H1 (cell line): ENCODE results near the gene WDR43. TPM values are rescaled to one million over a fixed set of nuclear protein-coding genes. Genes with fewer than 3 reads are reported as not detected.

Source experiments
- CTCF ChIA-PET: fragments of 300-600 bp; sonication (Branson Sonifier 250); formaldehyde crosslinking; loops from one replicate; lab custom pipeline; 2021; ENCODE audit not compliant: partially characterized antibody; lab: Charles Lee
- POLR2A ChIA-PET: fragments of 300-600 bp; sonication (Branson Sonifier 250); formaldehyde crosslinking; loops from one replicate; lab custom pipeline; 2021; ENCODE audit warnings: inconsistent platforms; ENCODE audit not compliant: partially characterized antibody; lab: Charles Lee
- DNase-seq, 2 experiments: peaks; one replicate each; pipeline versions ENCODE4 v3.0.0 to v3.0.0-alpha.2; 2010 to 2022; ENCODE audit warnings: low spot score in 2 of 2, low read depth in 1 of 2, mixed read lengths in 1 of 2
- FAIRE-seq: peaks from 2 replicates; lab custom pipeline; 2011; peaks lifted over from hg19 to GRCh38; lab: Jason Lieb, UNC
- H2AFZ ChIP-seq: 2 replicates; pipeline ENCODE4 v1.8.1; 2012; ENCODE audit warnings: low read length, inconsistent platforms
- H2AK5ac ChIP-seq: 2 replicates; pipeline ENCODE4 v1.6.1; 2013; ENCODE audit warnings: low read depth, low read length
- H2BK120ac ChIP-seq: replicated peaks from 2 replicates; pipeline ENCODE3; 2013; ENCODE audit warnings: low read depth, low read length, inconsistent platforms
- H2BK12ac ChIP-seq: 2 replicates; pipeline ENCODE4 v1.6.1; 2013; ENCODE audit warnings: low read depth, low read length
- H2BK15ac ChIP-seq: 2 replicates; pipeline ENCODE4 v1.6.1; 2013; ENCODE audit warnings: low read length
- H2BK20ac ChIP-seq: 2 replicates; pipeline ENCODE4 v1.6.1; 2013; ENCODE audit warnings: low read length
- H2BK5ac ChIP-seq: 2 replicates; pipeline ENCODE4 v1.6.1; 2013; ENCODE audit warnings: low read depth, low read length
- H3K14ac ChIP-seq: 2 replicates; pipeline ENCODE4 v1.6.1; 2013; ENCODE audit warnings: inconsistent platforms; ENCODE audit not compliant: insufficient read length
- H3K18ac ChIP-seq: 2 replicates; pipeline ENCODE4 v1.6.1; 2013; ENCODE audit warnings: low read length; ENCODE audit errors: extremely low read depth
- H3K23ac ChIP-seq: 2 replicates; pipeline ENCODE4 v1.6.1; 2013; ENCODE audit warnings: inconsistent platforms; ENCODE audit not compliant: insufficient read length
- H3K23me2 ChIP-seq: 2 replicates; pipeline ENCODE4 v1.6.1; 2013; ENCODE audit warnings: low read depth, low read length
- H3K27ac ChIP-seq: 2 replicates; pipeline ENCODE4 v1.6.1; 2011; ENCODE audit warnings: low read depth, low read length, inconsistent platforms
- H3K27me3 ChIP-seq, 4 experiments: replicated peaks in 1 of 4; 1 replicate in 1 of 4; 2 replicates in 3 of 4; pipeline versions ENCODE4 v1.6.1 to v1.8.1; 2011 to 2013; ENCODE audit warnings: low read length in 3 of 4, mild to moderate bottlenecking in 3 of 4, inconsistent platforms in 2 of 4, mixed read lengths in 2 of 4, moderate library complexity in 1 of 4; ENCODE audit not compliant: control insufficient read depth in 3 of 4, insufficient read depth in 3 of 4; ENCODE audit errors: extremely low read depth in 1 of 4
- H3K36me3 ChIP-seq, 4 experiments: 2 replicates each; pipeline versions ENCODE4 v1.6.1 to v1.8.1; 2011 to 2013; ENCODE audit warnings: mild to moderate bottlenecking in 4 of 4, low read length in 3 of 4, moderate library complexity in 2 of 4, control low read depth in 1 of 4, inconsistent platforms in 1 of 4; ENCODE audit not compliant: insufficient read depth in 4 of 4, control insufficient read depth in 2 of 4
- H3K4ac ChIP-seq: replicated peaks from 2 replicates; pipeline ENCODE3; 2013; ENCODE audit warnings: low read length, low read depth, mixed read lengths, inconsistent platforms; ENCODE audit not compliant: insufficient read length
- H3K4me1 ChIP-seq, 4 experiments: replicated peaks in 1 of 4; 1 replicate in 1 of 4; 2 replicates in 3 of 4; pipeline versions ENCODE4 v1.6.1 to v1.8.1; 2011 to 2013; ENCODE audit warnings: low read length in 3 of 4, inconsistent platforms in 2 of 4, mixed read lengths in 1 of 4; ENCODE audit not compliant: insufficient read depth in 4 of 4, control insufficient read depth in 3 of 4
- H3K4me2 ChIP-seq, 2 experiments: 2 replicates each; pipeline versions ENCODE4 v1.6.1 to v1.8.1; 2011 to 2013; ENCODE audit warnings: low read depth in 2 of 2, low read length in 2 of 2, control low read depth in 1 of 2, inconsistent platforms in 1 of 2, mild to moderate bottlenecking in 1 of 2; ENCODE audit not compliant: insufficient read depth in 1 of 2
- H3K4me3 ChIP-seq, 4 experiments: fragments of 200-600, 300-600 bp in 1 of 4; sonication (generic), shearing (Covaris generic), sonication (Bioruptor Twin) in 1 of 4; 2 replicates each; pipeline versions ENCODE4 v1.5.1 to v1.8.1; 2011 to 2016; ENCODE audit warnings: low read length in 4 of 4, low read depth in 3 of 4, control low read depth in 2 of 4, inconsistent platforms in 2 of 4, mild to moderate bottlenecking in 2 of 4, mixed read lengths in 1 of 4, moderate library complexity in 1 of 4; ENCODE audit not compliant: insufficient read depth in 2 of 4; ENCODE audit errors: extremely low read depth in 1 of 4
- H3K56ac ChIP-seq: replicated peaks from 2 replicates; pipeline ENCODE3; 2013; ENCODE audit warnings: low read depth, mild to moderate bottlenecking, mixed read lengths, low read length, inconsistent platforms; ENCODE audit not compliant: insufficient read length
- H3K79me1 ChIP-seq: 2 replicates; pipeline ENCODE4 v1.6.1; 2013; ENCODE audit warnings: low read depth, low read length, control low read depth
- H3K79me2 ChIP-seq, 2 experiments: 2 replicates each; pipeline versions ENCODE4 v1.6.1 to v1.8.1; 2012 to 2013; ENCODE audit warnings: low read length in 2 of 2, mild to moderate bottlenecking in 2 of 2, inconsistent platforms in 1 of 2; ENCODE audit not compliant: insufficient read depth in 2 of 2, control insufficient read depth in 1 of 2
- H3K9ac ChIP-seq, 4 experiments: replicated peaks in 1 of 4; 1 replicate in 1 of 4; 2 replicates in 3 of 4; pipeline versions ENCODE4 v1.6.1 to v1.8.1; 2011 to 2013; ENCODE audit warnings: low read depth in 3 of 4, low read length in 3 of 4, control low read depth in 2 of 4, mild to moderate bottlenecking in 2 of 4, moderate library complexity in 2 of 4, inconsistent platforms in 1 of 4; ENCODE audit errors: extremely low read depth in 1 of 4
- H3K9me3 ChIP-seq, 2 experiments: 2 replicates each; pipeline versions ENCODE4 v1.6.1 to v1.8.1; 2012 to 2013; ENCODE audit warnings: mild to moderate bottlenecking in 2 of 2, moderate library complexity in 2 of 2, control low read depth in 1 of 2, inconsistent platforms in 1 of 2, low read depth in 1 of 2, low read length in 1 of 2, mixed read lengths in 1 of 2; ENCODE audit not compliant: insufficient read depth in 2 of 2
- H4K20me1 ChIP-seq, 2 experiments: replicated peaks in 1 of 2; 2 replicates each; pipeline versions ENCODE3 to v1.8.1; 2011 to 2013; ENCODE audit warnings: inconsistent platforms in 2 of 2, low read length in 2 of 2, mild to moderate bottlenecking in 1 of 2; ENCODE audit not compliant: insufficient read depth in 2 of 2, control insufficient read depth in 1 of 2
- H4K5ac ChIP-seq: 2 replicates; pipeline ENCODE4 v1.6.1; 2013; ENCODE audit warnings: low read length, low read depth, mixed read lengths, inconsistent platforms; ENCODE audit not compliant: insufficient read length
- H4K8ac ChIP-seq: 2 replicates; pipeline ENCODE4 v1.8.0; 2013; ENCODE audit warnings: mild to moderate bottlenecking, moderate library complexity, low read length, inconsistent platforms; ENCODE audit not compliant: insufficient read depth; ENCODE audit errors: extremely low read depth
- H4K91ac ChIP-seq: replicated peaks from 2 replicates; pipeline ENCODE3; 2013; ENCODE audit warnings: low read length, mixed read lengths, inconsistent platforms; ENCODE audit not compliant: insufficient read length
- ASH2L ChIP-seq: fragments of 200-600, 300-600 bp; sonication (generic); IDR thresholded peaks from one replicate; pipeline ENCODE4 v1.7.1; 2017; ENCODE audit warnings: low read length
- CREB1 ChIP-seq: IDR thresholded peaks from 2 replicates; pipeline ENCODE4 v1.6.1; 2012; ENCODE audit warnings: inconsistent platforms
- CTCF ChIP-seq, 3 experiments: IDR thresholded peaks; 1 replicate in 2 of 3; 2 replicates in 1 of 3; pipeline versions ENCODE4 v1.5.1 to v1.6.1; 2011; ENCODE audit warnings: low read length in 3 of 3, mild to moderate bottlenecking in 3 of 3, inconsistent platforms in 2 of 3, low read depth in 1 of 3, moderate library complexity in 1 of 3; ENCODE audit not compliant: insufficient read depth in 1 of 3; ENCODE audit errors: control extremely low read depth in 1 of 3
- E2F6 ChIP-seq: IDR thresholded peaks from 2 replicates; pipeline ENCODE4 v1.6.1; 2012; ENCODE audit warnings: inconsistent platforms
- JUND ChIP-seq: IDR thresholded peaks from 2 replicates; pipeline ENCODE4 v1.6.1; 2011; ENCODE audit warnings: mild to moderate bottlenecking, improper control_type of control experiment, low read length
- PHF8 ChIP-seq: fragments of 200-600 bp; sonication (generic); conservative IDR thresholded peaks from 2 replicates; pipeline ENCODE4 v1.7.1; 2012; ENCODE audit warnings: low read depth, mild to moderate bottlenecking, inconsistent platforms, low read length, moderate library complexity
- RFX5 ChIP-seq: IDR thresholded peaks from 2 replicates; pipeline ENCODE4 v1.6.1; 2011; ENCODE audit warnings: low read depth, low read length, improper control_type of control experiment, borderline replicate concordance
- SIX5 ChIP-seq: IDR thresholded peaks from 2 replicates; pipeline ENCODE4 v1.6.1; 2011; ENCODE audit warnings: mild to moderate bottlenecking, low read depth, low read length
- SP1 ChIP-seq: IDR thresholded peaks from 2 replicates; pipeline ENCODE4 v1.6.1; 2011; ENCODE audit warnings: low read depth, low read length
- SP4 ChIP-seq: IDR thresholded peaks from 2 replicates; pipeline ENCODE4 v1.6.1; 2012; ENCODE audit warnings: low read length, inconsistent platforms
- TCF12 ChIP-seq: IDR thresholded peaks from 2 replicates; pipeline ENCODE4 v1.6.1; 2011; ENCODE audit warnings: low read depth, mild to moderate bottlenecking, low read length
- YY1 ChIP-seq: IDR thresholded peaks from 2 replicates; pipeline ENCODE4 v1.6.1; 2011; ENCODE audit warnings: low read depth, mild to moderate bottlenecking, low read length
- WGBS, 2 experiments: shearing (Covaris generic) in 1 of 2; methylation state at CpG; one replicate each; pipeline versions ENCODE4 v1.1.6 to v1.1.7; 2013 to 2015; ENCODE audit warnings: low lambda C conversion rate in 2 of 2, mixed read lengths in 2 of 2, inconsistent platforms in 1 of 2, low coverage in 1 of 2, missing lambda C conversion rate in 1 of 2; ENCODE audit not compliant: insufficient replicate concordance in 2 of 2, insufficient coverage in 1 of 2, insufficient read length in 1 of 2; ENCODE audit errors: extremely low coverage in 1 of 2, missing lambda C conversion rate in 1 of 2; 5-methylcytosine and 5-hydroxymethylcytosine counted together
- polyA plus RNA-seq, 7 experiments: library from polyadenylated mRNA; depleted of rRNA in 3 of 7; stranded (reverse) in 5 of 7; unstranded in 2 of 7; fragments of >200 nt in 5 of 7; fragments of 200-250 nt in 2 of 7; gene quantifications; 1 replicate in 5 of 7; 2 replicates in 1 of 7; 4 replicates in 1 of 7; pipeline versions ENCODE4 v1.2.1 to v1.2.3, GENCODE V29; 2011 to 2013; ENCODE audit warnings: missing spikeins in 2 of 7, mixed read lengths in 2 of 7
- total RNA-seq: library from RNA; stranded (reverse); fragmentation: NEBNext Ultra II Directional; extraction: Animal tissue kit (Norgen Biotek cat#: 25700); gene quantifications from 2 replicates; pipeline ENCODE4 v1.2.1, GENCODE V29; 2021

Gene WDR43
- total and polyA plus RNA-seq, 2 of the 8 experiments (the other 6 are each of a cell fraction or from before 2014, with no cell fraction given) = 57.8 to 142 TPM

DNA sequence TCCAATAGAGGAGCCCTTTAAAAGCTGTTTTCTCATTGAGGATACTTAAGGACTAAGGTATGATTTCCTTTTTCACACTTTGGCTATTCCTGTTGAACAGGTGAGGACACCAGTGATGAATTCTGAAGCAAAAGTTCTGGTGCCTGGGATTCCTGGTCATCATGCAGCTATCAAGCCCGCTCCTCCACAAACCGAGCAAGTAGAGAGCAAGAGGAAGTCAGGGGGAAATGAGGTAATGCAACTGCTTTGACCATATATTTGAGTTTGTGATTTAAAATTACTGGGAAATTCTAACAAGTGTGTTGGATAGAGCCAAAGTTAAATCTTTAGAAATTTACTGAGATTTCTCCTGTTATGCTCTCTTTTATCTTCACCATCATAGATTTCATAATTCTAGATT, 33.0 kb downstream of the WDR43 start:
- Histone ChIP-seq H3K56ac (no peak overlapping the region), H3K23me2 (no peaks in the 10 kb centered on the region), H4K91ac (no peak overlapping the region), H3K9ac (no peak overlapping the region), H2BK5ac (no peak overlapping the region), H3K4me1 (no peaks in the 10 kb centered on the region), H3K79me2 (peaks cover 0 to 48% of the 10 kb centered on the region in 2 experiments; a peak in 2 of 4 replicates), H2BK15ac (no peak overlapping the region), H2BK20ac (no peak overlapping the region), H2AFZ (no peak overlapping the region), H2BK120ac (no peak overlapping the region), H3K18ac (no peak overlapping the region), H3K36me3 (peaks cover 8 to 96% (median 72%) of the 10 kb centered on the region in 4 experiments; a peak in 7 of 8 replicates), H3K4me2 (no peak overlapping the region), H3K23ac (no peak overlapping the region), H3K14ac (no peak overlapping the region), H4K5ac (no peak overlapping the region), H3K9me3 (no peaks in the 10 kb centered on the region), H3K79me1 (peaks cover 2% of the 10 kb centered on the region; the same call in 1 of the 2 replicates), H3K27ac (no peak overlapping the region), H4K20me1 (peaks cover 8 to 9% of the 10 kb centered on the region in 2 experiments), H2AK5ac (no peak overlapping the region), H3K4me3 (no peak overlapping the region), H4K8ac (no peak overlapping the region), H3K4ac (no peak overlapping the region), H2BK12ac (no peak overlapping the region), H3K27me3 (no peaks in the 10 kb centered on the region)
- TF ChIP-seq SIX5 = no peak
- TF ChIP-seq SP4 = no peak
- no peak for TF ChIP-seq CREB1
- TF ChIP-seq ASH2L = no peak
- no peak for TF ChIP-seq YY1
- no peak for TF ChIP-seq RFX5
- TF ChIP-seq E2F6 = no peak
- TF ChIP-seq TCF12 = no peak
- no peak for TF ChIP-seq JUND
- no peak for TF ChIP-seq SP1
- TF ChIP-seq PHF8 = no peak
- TF ChIP-seq CTCF (IDR thresholded peaks at IDR 0.05; ENCODE audit: control extremely low read depth in 1 of 3, insufficient read depth in 1 of 3, low read depth in 1 of 3, low read length in 3 of 3) = no peak
- WGBS, 2 experiments = 100% methylated on average over 2 of the region's 2 CpGs; no CpG with 5 or more reads in 1 of the 2 experiments
- CTCF ChIA-PET = no interaction called here
- DNase-seq (no peak), FAIRE-seq (no peak)
- POLR2A ChIA-PET = interaction anchor here (1.2 to 1.9 kb wide), 3 partner anchors 9 to 32 kb away, joined by 4 to 7 read pairs (median 4); no protein-coding TSS in a partner anchor
